IPS-18a (cell line): ENCODE measurements around the gene CFAP100.

Experiments used
- H3K27ac ChIP-seq: one replicate; pipeline ENCODE4 v1.5.1; 2013; ENCODE audit warnings: low read length
- H3K27me3 ChIP-seq: one replicate; pipeline ENCODE4 v1.6.1; 2013; ENCODE audit warnings: mild to moderate bottlenecking, low read length; ENCODE audit not compliant: control insufficient read depth, insufficient read depth
- H3K36me3 ChIP-seq: one replicate; pipeline ENCODE4 v1.6.1; 2013; ENCODE audit warnings: low read depth, low read length; ENCODE audit not compliant: control insufficient read depth
- H3K4me1 ChIP-seq: one replicate; pipeline ENCODE4 v1.6.1; 2013; ENCODE audit warnings: low read depth, low read length; ENCODE audit not compliant: control insufficient read depth
- H3K4me3 ChIP-seq: one replicate; pipeline ENCODE4 v1.5.1; 2013; ENCODE audit warnings: low read length
- H3K9ac ChIP-seq: one replicate; pipeline ENCODE4 v1.6.1; 2013; ENCODE audit warnings: mild to moderate bottlenecking, low read length, moderate library complexity
- H3K9me3 ChIP-seq: one replicate; pipeline ENCODE4 v1.6.1; 2013; ENCODE audit warnings: low read depth, low read length; ENCODE audit not compliant: control insufficient read depth

CFAP100 gene

DNA sequence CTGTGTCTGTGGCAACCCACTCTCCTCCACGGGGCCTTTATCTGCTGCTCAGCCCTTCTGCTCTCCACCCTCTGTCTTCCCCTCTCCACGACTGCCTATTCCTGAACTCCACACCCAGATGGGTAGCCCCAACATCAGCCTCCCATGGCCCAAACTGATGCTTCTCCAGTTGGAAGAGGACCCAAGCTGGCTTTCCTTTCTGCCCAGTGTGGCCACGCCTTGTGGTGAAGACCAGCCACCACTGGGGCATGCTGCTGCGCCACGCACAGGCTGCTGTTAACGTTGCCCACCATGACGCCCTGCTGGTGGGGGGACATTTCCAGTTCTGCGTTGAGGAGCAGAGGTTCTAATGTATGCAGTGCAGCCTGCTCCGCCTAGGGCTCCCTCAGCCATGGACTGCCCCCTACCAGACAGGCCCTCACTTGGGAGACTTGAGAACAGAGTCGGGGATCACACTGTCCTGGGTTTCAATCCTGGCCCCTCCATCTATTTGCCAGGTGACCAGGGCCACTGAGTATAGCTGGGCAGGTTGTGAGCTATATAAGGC lies 26.9 kb downstream of the CFAP100 start:
- Histone ChIP-seq H3K9me3 (no peaks in the 10 kb centered on the region), H3K27ac (no peak overlapping the region), H3K4me1 (no peaks in the 10 kb centered on the region), H3K9ac (no peak overlapping the region), H3K4me3 (no peak overlapping the region), H3K36me3 (no peaks in the 10 kb centered on the region), H3K27me3 (no peaks in the 10 kb centered on the region)

DNA sequence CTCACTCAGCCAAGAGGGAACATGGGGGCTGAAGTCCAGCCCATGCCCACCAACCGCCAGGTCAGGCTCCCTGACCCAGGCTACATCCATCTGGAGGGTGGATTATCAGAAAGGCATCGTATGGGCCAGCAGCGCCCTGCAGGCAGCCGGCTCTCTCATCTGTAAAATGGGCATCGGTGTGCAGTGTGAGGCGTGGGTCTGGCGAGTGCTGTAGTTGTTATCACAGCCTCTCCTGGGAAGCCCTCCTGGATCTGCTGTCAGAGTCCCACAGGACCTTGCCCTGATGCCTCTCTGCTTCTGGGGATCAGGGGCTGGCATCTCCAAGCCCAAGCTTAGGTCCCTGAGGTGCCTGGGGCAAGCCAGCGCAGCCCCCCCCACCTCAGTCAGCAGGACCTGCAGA lies 27.4 kb downstream of the CFAP100 start:
- Histone ChIP-seq H3K36me3 (no peaks in the 10 kb centered on the region), H3K27me3 (no peaks in the 10 kb centered on the region), H3K4me1 (no peaks in the 10 kb centered on the region), H3K9ac (no peak overlapping the region), H3K4me3 (no peak overlapping the region), H3K9me3 (peaks cover 2% of the 10 kb centered on the region), H3K27ac (no peak overlapping the region)

DNA sequence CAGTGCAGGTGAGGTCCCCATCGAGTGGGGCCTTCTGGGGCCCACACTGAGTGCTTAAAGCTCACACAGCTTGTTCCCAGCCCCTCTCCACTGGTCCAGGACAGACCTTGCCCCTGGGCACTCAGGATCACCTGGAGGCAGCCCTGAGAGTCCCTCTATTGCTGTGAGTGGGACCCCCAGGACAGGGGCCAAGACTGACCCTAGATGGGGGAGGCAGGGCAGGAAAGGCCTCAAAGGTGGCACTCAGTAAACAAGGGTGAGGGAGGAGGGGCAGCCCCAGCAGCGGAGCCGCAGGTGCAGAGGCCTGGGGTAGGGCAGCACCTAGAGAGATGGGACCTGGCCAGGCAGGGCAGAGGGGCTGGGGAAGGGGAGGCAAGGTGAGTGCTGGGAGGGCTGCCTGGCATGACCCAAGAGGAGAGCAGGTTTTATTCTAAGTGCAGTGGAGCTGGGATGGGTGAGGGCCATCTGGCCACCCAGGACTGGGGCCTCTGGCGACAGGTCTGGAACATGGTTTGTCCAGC lies 27.9 kb downstream of the CFAP100 start:
- Histone ChIP-seq H3K27me3 (no peaks in the 10 kb centered on the region), H3K4me3 (no peak overlapping the region), H3K27ac (no peak overlapping the region), H3K4me1 (no peaks in the 10 kb centered on the region), H3K36me3 (no peaks in the 10 kb centered on the region), H3K9ac (no peak overlapping the region), H3K9me3 (peaks cover 2% of the 10 kb centered on the region)

DNA sequence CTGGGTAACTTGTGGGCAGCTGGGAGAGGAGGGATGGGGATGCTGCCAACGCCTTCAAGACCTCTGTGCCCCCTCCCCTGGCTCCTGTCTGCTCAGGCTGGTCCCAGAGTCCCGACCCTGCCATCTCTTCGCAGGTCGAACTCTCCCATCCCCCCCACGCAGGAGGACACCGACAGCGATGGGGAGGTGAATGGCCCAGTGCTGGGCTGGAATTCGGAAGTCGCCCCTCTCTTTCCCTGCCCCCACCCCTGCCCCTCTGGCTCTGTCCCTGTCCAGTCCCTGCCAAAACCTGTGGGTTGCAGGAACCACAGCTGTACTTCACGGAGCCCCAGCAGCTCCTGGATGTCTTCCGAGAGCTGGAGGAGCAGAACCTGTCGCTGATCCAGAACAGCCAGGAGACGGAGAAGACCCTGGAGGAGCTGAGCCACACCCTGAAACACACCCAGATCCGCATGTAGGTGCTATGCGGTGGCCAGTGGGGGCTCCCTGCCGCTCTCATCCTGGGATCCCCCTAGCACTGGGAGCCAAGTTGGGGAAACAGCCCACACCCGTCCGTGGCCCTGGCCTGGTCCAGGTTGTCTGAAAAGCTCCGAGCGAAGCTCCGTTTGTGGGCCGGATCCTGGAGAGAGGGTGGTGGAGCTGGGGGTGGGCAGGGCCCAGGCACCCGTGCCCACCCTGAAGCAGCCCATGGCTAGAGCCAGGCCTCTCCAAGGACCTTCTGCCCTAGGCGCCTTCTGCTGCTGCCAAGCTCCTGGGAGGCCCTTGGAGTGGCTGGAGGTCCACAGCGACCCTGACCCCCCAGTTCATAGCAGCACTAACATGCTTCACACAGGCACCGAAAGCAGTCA lies 28.7 kb downstream of the CFAP100 start:
- peaks cover 2% of the 10 kb centered on the region for H3K9me3 ChIP-seq
- H3K4me1 ChIP-seq, result no peaks in the 10 kb centered on the region
- H3K27ac ChIP-seq, result no peak overlapping the region
- H3K36me3 ChIP-seq, result no peaks in the 10 kb centered on the region
- no peak overlapping the region for H3K9ac ChIP-seq
- no peak overlapping the region for H3K4me3 ChIP-seq
- no peaks in the 10 kb centered on the region for H3K27me3 ChIP-seq

DNA sequence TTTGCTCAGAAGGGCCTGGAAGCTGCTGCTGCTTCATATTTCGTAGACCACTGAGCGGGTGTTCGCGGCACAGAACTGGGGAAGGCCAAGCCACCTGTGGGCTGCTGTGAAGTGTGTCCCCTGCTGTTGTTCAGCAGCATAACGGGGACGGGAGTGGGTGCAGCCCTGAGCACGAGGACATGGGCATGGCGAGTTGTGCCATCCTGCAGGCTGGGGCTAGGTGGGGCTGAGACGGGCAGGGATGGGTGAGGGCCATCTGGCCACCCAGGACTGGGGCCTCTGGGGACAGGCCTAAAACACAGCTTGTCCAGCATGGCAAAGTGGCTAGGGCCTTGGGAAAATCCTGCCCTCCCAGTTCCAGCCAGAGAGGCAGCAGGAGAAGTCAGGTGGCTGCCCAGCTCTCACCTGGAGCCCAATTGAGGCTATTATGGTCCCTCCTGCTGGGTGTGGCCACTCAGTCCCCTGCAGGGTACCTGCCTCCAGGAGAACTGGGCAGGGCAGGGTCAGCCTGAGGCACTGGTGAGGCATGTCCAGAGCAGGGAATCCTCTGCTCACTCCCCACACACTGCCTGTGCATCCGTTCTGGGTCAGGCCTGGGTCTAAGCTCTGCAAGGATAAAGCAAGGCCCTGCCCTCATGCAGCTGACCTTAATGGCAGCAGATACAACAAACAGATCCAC lies 29.5 kb downstream of the CFAP100 start:
- no peak overlapping the region for H3K9ac ChIP-seq
- H3K36me3 ChIP-seq, result no peaks in the 10 kb centered on the region
- H3K9me3 ChIP-seq, result peaks cover 2% of the 10 kb centered on the region
- no peaks in the 10 kb centered on the region for H3K4me1 ChIP-seq
- H3K4me3 ChIP-seq, result no peak overlapping the region
- H3K27ac ChIP-seq, result no peak overlapping the region
- H3K27me3 ChIP-seq, result no peaks in the 10 kb centered on the region

DNA sequence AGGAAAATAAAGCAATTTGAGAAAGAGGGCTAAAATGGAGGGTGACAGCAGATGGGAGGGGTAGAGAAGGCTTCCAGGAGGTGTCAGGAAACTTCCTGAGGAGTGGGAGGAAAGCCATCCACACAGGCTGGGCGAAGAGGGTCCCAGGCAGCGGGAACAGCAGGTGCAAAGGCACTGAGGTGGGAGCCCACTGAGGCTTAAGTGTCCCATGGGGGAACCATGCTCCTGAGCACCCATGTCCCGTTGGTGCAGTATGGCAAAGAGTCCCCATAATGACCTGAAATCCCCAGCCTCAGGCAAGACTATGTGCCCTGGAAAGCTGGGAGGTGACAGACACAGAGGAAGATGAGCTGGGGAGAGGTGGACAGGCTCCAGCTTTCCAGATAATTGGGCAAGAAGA lies 30.0 kb downstream of the CFAP100 start:
- Histone ChIP-seq H3K4me1 (no peaks in the 10 kb centered on the region), H3K27me3 (no peaks in the 10 kb centered on the region), H3K36me3 (no peaks in the 10 kb centered on the region), H3K9me3 (peaks cover 2% of the 10 kb centered on the region), H3K27ac (no peak overlapping the region), H3K9ac (no peak overlapping the region), H3K4me3 (no peak overlapping the region)

DNA sequence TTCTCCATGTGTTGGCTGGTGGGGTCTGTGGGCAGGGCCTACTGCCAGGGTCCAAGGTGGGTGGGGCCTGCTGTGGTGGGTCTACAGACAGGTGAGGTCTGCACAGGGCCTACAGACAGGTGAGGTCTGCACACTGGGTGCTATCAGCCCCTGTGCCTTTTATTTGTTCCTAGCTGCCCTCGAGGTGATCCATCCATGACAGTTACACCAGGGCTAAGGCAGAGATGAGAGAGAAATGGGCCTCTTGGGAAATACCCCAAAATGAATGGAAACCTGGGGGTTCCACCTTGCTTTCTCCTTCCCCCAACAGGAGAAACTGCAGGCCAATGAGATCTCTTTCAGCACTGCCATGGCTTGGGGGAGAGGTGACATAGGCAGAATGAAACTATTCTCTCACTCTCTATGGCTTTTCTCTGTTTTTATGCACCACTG lies 36.4 kb downstream of the CFAP100 start:
- peaks cover 2% of the 10 kb centered on the region for H3K9me3 ChIP-seq
- no peaks in the 10 kb centered on the region for H3K27me3 ChIP-seq
- no peaks in the 10 kb centered on the region for H3K4me1 ChIP-seq
- no peak overlapping the region for H3K27ac ChIP-seq
- H3K36me3 ChIP-seq, result no peaks in the 10 kb centered on the region
- H3K4me3 ChIP-seq, result no peak overlapping the region
- no peak overlapping the region for H3K9ac ChIP-seq

DNA sequence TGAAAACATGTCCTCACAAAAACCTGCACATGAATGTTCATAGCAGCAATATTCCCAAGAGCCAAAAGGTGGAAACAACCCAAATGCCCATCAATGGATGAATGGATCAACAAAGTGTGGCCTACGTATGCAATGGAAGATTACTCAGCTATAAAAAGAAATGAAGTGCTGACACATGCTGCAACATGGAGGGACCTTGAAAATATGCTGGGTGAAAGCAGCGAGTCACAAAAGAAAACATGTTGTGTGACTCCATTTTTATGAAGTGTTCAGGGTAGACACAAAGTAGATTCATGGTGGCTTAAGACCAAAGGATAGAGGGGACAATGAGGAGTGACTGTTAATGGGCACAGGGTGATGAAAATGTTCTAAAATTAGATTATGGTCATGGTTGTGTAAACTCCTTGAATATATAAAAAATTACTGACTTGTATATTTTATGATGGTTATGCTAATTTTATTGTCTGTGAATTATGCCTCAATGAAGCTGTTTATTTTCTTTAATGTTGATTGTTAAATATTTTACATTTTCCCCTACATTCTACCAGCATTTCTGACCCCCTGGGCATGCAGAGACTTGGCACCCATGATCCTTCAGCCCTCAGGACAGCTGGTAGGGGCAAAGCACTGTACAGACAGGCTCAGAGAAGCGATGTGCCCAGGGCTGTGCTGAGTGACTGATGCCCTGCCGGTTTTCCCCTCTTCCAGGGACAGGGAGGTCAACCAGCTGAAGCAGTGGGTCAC lies 37.8 kb downstream of the CFAP100 start:
- Histone ChIP-seq H3K27ac (no peak overlapping the region), H3K9me3 (no peaks in the 10 kb centered on the region), H3K4me3 (no peak overlapping the region), H3K27me3 (no peaks in the 10 kb centered on the region), H3K4me1 (no peaks in the 10 kb centered on the region), H3K9ac (no peak overlapping the region), H3K36me3 (peaks cover 11% of the 10 kb centered on the region)

DNA sequence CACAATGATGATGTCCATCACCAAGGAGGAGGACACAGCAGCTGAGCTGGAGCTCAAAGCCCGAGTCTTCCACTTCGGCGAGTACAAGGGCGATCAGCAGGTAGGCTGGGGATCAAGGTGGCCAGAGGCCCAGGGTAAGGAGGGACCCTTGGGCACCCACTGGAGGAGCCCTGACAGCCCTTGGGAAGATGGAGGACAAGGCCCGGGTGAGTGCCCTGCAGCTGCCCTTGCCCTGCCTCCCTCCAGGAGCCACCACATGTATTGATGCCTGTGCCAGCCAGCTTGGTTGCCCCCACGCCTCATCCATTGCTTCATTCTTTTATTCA lies 38.4 kb downstream of the CFAP100 start:
- Histone ChIP-seq H3K27ac (no peak overlapping the region), H3K4me3 (no peak overlapping the region), H3K4me1 (no peaks in the 10 kb centered on the region), H3K36me3 (peaks cover 14% of the 10 kb centered on the region), H3K27me3 (no peaks in the 10 kb centered on the region), H3K9me3 (no peaks in the 10 kb centered on the region), H3K9ac (no peak overlapping the region)

DNA sequence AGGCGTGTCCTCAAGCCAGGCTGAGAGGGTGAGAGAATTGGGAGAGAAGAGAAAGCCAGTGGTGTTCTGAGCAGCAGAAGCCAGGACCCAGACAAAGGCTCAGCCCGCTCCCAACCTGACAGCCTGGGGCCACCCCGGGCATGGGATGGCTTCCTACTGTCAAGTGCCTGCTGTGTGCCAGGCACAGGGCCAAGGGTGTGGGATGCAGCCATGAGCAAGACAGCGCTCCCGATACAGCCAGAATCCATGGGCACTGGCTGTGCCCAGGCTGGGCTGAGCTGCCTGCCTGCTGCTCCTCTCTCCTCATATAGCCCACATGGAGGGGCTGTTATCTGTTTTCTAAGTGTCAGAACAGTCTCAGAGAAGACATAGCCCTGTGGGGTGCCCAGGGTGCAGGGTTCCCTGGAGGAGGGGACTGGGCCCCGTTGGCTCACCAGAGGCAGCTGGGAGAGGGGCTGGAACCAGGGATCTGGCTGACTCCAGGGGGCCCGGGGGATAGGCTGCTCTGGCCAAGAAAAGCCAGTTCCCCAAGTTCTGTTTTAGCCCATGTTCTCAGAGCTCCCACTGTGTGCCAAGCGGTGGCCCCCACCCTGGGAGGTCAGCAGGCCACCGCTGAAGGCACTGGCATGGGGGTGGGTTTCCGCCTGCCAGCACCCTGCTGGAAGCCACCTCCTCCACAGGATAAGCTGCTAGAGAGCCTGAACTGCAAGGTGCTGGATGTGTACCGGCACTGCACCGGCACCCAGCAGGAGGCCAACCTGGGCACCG lies 39.0 kb downstream of the CFAP100 start:
- no peaks in the 10 kb centered on the region for H3K4me1 ChIP-seq
- no peak overlapping the region for H3K9ac ChIP-seq
- no peak overlapping the region for H3K4me3 ChIP-seq
- H3K36me3 ChIP-seq, result peaks cover 16% of the 10 kb centered on the region
- H3K27me3 ChIP-seq, result no peaks in the 10 kb centered on the region
- H3K27ac ChIP-seq, result no peak overlapping the region
- no peaks in the 10 kb centered on the region for H3K9me3 ChIP-seq

DNA sequence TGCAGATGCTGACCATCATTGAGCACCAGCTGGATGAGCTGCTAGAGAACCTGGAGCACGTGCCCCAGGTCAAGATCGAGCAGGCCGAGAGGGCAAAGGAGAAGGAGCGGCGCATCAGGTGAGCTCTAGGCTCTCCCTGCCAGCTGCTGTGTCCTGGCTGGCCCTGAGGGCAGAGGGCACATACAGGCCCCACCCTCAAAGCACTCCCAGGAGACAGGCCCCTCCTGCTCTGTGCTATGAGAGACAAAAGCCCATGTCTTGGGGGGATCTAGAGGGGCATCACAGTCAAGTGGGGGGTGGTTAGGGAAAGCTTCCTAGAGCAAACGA lies 39.5 kb downstream of the CFAP100 start:
- H3K27me3 ChIP-seq, result no peaks in the 10 kb centered on the region
- peaks cover 2% of the 10 kb centered on the region for H3K4me1 ChIP-seq
- H3K36me3 ChIP-seq, result peaks cover 16% of the 10 kb centered on the region
- H3K9me3 ChIP-seq, result no peaks in the 10 kb centered on the region
- no peak overlapping the region for H3K4me3 ChIP-seq
- H3K27ac ChIP-seq, result no peak overlapping the region
- H3K9ac ChIP-seq, result no peak overlapping the region
